Neural cell (in vitro differentiated cells): ENCODE results near the gene ISL1.

Experiments
- EP300 ChIP-seq: fragments of 450-650 bp; conservative IDR thresholded peaks from 2 replicates; pipeline ENCODE4 v1.6.1; 2014; ENCODE audit warnings: antibody characterized with exemption, mild to moderate bottlenecking, moderate library complexity; ENCODE audit not compliant: poor library complexity, severe bottlenecking
- EZH2 ChIP-seq: fragments of 200-600, 300-800 bp; shearing (Covaris generic), sonication (generic); IDR thresholded peaks from 2 replicates; pipeline ENCODE4 v1.6.1; 2014; ENCODE audit warnings: antibody characterized with exemption, low read length, borderline replicate concordance, mild to moderate bottlenecking; ENCODE audit not compliant: insufficient read depth, poor library complexity, severe bottlenecking
- SMC3 ChIP-seq: fragments of 450-650 bp; conservative IDR thresholded peaks from 2 replicates; pipeline ENCODE4 v1.6.1; 2014; ENCODE audit warnings: antibody characterized with exemption, mild to moderate bottlenecking, moderate library complexity; ENCODE audit not compliant: poor library complexity
- TAF1 ChIP-seq: IDR thresholded peaks from 2 replicates; pipeline ENCODE4 v1.6.1; 2012; ENCODE audit warnings: low read depth
- TF ChIP-seq, protein P1 (sequence below): fragments of 450-650 bp; IDR thresholded peaks from 2 replicates; pipeline ENCODE4 v1.5.1; 2014; ENCODE audit warnings: antibody characterized with exemption, mild to moderate bottlenecking, moderate library complexity; ENCODE audit not compliant: poor library complexity, severe bottlenecking

DNA sequence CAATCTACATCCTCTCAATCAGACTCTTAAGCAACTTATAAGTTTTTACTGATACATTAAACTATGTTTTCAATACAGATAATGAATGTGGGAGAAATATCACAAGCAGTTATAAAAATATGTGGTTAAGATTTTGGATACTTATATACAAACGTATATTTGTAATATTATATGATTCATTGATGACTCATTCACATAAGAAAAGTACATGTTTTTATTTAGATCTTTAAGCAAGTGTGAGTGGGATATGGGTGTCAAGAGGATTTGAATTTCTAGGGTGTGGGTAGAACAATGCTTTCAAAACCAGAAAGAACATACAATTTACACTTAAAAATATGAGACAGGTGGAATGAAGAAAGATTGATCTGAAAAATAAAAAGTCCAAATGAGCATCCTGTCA lies 36.1 kb upstream of the ISL1 start:
- TF ChIP-seq, protein P1, sequence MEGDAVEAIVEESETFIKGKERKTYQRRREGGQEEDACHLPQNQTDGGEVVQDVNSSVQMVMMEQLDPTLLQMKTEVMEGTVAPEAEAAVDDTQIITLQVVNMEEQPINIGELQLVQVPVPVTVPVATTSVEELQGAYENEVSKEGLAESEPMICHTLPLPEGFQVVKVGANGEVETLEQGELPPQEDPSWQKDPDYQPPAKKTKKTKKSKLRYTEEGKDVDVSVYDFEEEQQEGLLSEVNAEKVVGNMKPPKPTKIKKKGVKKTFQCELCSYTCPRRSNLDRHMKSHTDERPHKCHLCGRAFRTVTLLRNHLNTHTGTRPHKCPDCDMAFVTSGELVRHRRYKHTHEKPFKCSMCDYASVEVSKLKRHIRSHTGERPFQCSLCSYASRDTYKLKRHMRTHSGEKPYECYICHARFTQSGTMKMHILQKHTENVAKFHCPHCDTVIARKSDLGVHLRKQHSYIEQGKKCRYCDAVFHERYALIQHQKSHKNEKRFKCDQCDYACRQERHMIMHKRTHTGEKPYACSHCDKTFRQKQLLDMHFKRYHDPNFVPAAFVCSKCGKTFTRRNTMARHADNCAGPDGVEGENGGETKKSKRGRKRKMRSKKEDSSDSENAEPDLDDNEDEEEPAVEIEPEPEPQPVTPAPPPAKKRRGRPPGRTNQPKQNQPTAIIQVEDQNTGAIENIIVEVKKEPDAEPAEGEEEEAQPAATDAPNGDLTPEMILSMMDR = no peak
- no peak for TF ChIP-seq EZH2
- no peak for TF ChIP-seq EP300
- TF ChIP-seq SMC3 = no peak
- TF ChIP-seq TAF1 = no peak
